ENCODE data around the gene LRRTM1.

LRRTM1 gene

GRCh38 chr2:80302314-80303005 is 2.1 kb downstream of the LRRTM1 start:
- no peak for DNase-seq

GRCh38 chr2:80302001-80302313 is 2.6 kb downstream of the LRRTM1 start:
- DNase-seq = no peak

GRCh38 chr2:80300954-80301353 is 3.6 kb downstream of the LRRTM1 start:
- DNase-seq = no peak

GRCh38 chr2:80300346-80300745 is 4.2 kb downstream of the LRRTM1 start:
- no peak for DNase-seq

- no peak for DNase-seq
These were observed 4.9 kb downstream of the LRRTM1 start for GRCh38 chr2:80299661-80300060.

- no peak for DNase-seq
These were observed 5.6 kb downstream of the LRRTM1 start for GRCh38 chr2:80298954-80299353.

- DNase-seq = no peak
These were observed 11.5 kb downstream of the LRRTM1 start for GRCh38 chr2:80293039-80293438.

GRCh38 chr2:80292474-80292873 is 12.1 kb downstream of the LRRTM1 start:
- no peak for DNase-seq

- no peak for DNase-seq
These were observed 12.9 kb downstream of the LRRTM1 start for GRCh38 chr2:80291656-80292055.

- peak; percentile 4 for DNase-seq
These were observed 16.0 kb downstream of the LRRTM1 start for GRCh38 chr2:80288576-80288975.

GRCh38 chr2:80281049-80281448 is 23.5 kb downstream of the LRRTM1 start:
- DNase-seq = no peak

GRCh38 chr2:80280598-80280997 is 24.0 kb downstream of the LRRTM1 start:
- DNase-seq = no peak

GRCh38 chr2:80269806-80270205 is 34.7 kb downstream of the LRRTM1 start:
- DNase-seq = no peak

- no peak for DNase-seq
These were observed 38.3 kb downstream of the LRRTM1 start for GRCh38 chr2:80266231-80266630.

GRCh38 chr2:80259292-80259691 is 45.3 kb downstream of the LRRTM1 start:
- no peak for DNase-seq

- DNase-seq = no peak
These were observed 45.8 kb downstream of the LRRTM1 start for GRCh38 chr2:80258793-80259192.

- DNase-seq = no peak
These were observed 46.2 kb downstream of the LRRTM1 start for GRCh38 chr2:80258341-80258740.

- DNase-seq = no peak
These were observed 47.1 kb downstream of the LRRTM1 start for GRCh38 chr2:80257450-80257849.

- DNase-seq = no peak
These were observed 47.8 kb downstream of the LRRTM1 start for GRCh38 chr2:80256782-80257167.

- DNase-seq = no peak
These were observed 48.4 kb downstream of the LRRTM1 start for GRCh38 chr2:80255918-80256781.

GRCh38 chr2:80252294-80252986 is 52.1 kb downstream of the LRRTM1 start:
- no peak for DNase-seq
